Choroid plexus epithelial cell (primary cell): ENCODE results near the gene ANKEF1.
"Not testable (repeated sequence)": the region's sequence is repeated elsewhere in the genome, so short reads cannot be mapped to it uniquely, and the experiment has no call there.

ENCODE experiments used
- DNase-seq: peaks from one replicate; pipeline ENCODE4 v3.0.0-alpha.2; 2010; ENCODE audit warnings: low read depth
- H3K4me3 ChIP-seq: 2 replicates; pipeline ENCODE4 v1.5.1; 2011; ENCODE audit warnings: low read depth, mild to moderate bottlenecking, control low read depth, low read length, moderate library complexity
- TF ChIP-seq, protein P1 (sequence below): conservative IDR thresholded peaks from 2 replicates; pipeline ENCODE4 v1.5.1; 2011; ENCODE audit warnings: low read depth, mild to moderate bottlenecking, control low read depth, inconsistent platforms, low read length, moderate library complexity

The ANKEF1 gene

GRCh38 chr20:10007158-10007557 is 27.6 kb upstream of the ANKEF1 start:
- TF ChIP-seq, protein P1, sequence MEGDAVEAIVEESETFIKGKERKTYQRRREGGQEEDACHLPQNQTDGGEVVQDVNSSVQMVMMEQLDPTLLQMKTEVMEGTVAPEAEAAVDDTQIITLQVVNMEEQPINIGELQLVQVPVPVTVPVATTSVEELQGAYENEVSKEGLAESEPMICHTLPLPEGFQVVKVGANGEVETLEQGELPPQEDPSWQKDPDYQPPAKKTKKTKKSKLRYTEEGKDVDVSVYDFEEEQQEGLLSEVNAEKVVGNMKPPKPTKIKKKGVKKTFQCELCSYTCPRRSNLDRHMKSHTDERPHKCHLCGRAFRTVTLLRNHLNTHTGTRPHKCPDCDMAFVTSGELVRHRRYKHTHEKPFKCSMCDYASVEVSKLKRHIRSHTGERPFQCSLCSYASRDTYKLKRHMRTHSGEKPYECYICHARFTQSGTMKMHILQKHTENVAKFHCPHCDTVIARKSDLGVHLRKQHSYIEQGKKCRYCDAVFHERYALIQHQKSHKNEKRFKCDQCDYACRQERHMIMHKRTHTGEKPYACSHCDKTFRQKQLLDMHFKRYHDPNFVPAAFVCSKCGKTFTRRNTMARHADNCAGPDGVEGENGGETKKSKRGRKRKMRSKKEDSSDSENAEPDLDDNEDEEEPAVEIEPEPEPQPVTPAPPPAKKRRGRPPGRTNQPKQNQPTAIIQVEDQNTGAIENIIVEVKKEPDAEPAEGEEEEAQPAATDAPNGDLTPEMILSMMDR = no peak
- no peak for DNase-seq
- H3K4me3 ChIP-seq = no peak overlapping the region

GRCh38 chr20:10007747-10008146 is 27.0 kb upstream of the ANKEF1 start:
- no peak for DNase-seq
- TF ChIP-seq, protein P1 = no peak
- no peak overlapping the region for H3K4me3 ChIP-seq

GRCh38 chr20:10012464-10012863 is 22.3 kb upstream of the ANKEF1 start:
- no peak for DNase-seq
- no peak overlapping the region for H3K4me3 ChIP-seq
- TF ChIP-seq, protein P1 = no peak

DNA sequence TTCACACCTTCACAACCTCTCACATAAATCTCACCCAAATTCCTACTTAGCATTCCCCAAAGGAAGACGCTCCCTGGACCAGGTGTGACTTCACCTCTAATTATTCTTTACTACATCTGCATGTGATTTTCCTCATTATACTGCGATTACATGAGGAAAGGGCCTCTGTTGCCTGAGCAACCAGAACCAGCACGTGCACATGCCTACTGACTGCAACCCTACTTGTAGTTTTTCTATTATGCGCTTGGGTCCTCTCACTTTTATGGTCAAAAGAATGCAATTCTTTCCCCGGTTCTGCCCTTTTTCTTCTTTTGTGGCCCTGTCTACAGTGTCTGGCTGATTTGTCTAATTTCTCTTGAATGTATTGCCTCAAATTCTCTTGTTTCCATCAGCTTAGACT is 20.4 kb upstream of the ANKEF1 start:
- TF ChIP-seq, protein P1 = no peak
- no peak overlapping the region for H3K4me3 ChIP-seq
- DNase-seq = no peak

DNA sequence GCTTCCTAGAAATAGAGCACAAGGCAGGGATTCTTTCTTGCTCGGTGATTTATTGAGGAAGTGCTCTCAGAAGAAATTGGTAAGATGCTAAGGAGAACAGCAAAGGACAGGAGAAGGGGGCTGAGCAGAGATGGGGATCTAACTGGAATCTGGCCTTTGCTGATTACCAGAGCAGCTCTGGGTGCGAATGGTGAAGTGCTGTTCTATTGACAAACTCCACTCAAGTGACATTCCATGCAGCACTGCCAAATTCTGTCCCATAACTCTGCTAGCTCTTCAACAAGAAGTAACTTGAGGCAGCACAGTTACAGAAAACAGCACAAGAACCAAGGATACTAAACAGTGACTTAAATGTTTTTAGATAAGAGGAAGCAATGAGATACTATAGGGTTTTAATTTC is 13.8 kb upstream of the ANKEF1 start:
- H3K4me3 ChIP-seq = no peak overlapping the region
- no peak for DNase-seq
- TF ChIP-seq, protein P1 = no peak

- no peak overlapping the region for H3K4me3 ChIP-seq
- TF ChIP-seq, protein P1 = no peak
Observed at GRCh38 chr20:10022625-10023024, 12.2 kb upstream of the ANKEF1 start.

DNA sequence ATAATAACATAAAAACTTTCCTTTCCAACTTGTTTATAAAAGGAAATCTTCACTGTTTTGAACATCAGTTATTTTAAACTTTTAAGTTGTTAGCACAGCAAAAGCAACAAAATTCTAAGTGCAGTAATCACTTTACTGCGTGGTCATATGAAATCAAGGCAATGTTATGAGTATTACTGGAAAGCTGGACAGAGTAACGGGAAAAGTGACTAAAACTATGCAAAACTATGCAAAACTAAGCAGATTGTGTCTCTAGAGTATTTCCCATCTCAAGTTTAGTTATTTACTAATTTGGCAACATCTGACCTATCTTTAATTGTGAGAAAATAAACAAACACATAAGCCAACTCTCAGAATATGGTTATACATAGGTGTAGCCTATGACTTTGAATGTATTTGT is 10.9 kb upstream of the ANKEF1 start:
- DNase-seq = no peak
- H3K4me3 ChIP-seq = no peak overlapping the region
- TF ChIP-seq, protein P1 = no peak

More at GRCh38 chr20:10022625-10023024, 12.2 kb upstream of the ANKEF1 start:
- no peak for DNase-seq

GRCh38 chr20:10031451-10032215 is 3.2 kb upstream of the ANKEF1 start:
- H3K4me3 ChIP-seq, DNase-seq: not testable (repeated sequence)

GRCh38 chr20:10032269-10032668 is 2.5 kb upstream of the ANKEF1 start:
- DNase-seq, H3K4me3 ChIP-seq: not testable (repeated sequence)
